ENCODE results near the gene TAF10.

TAF10 gene

GRCh38 chr11:6576471-6577373, 35.3 kb downstream of the TAF10 start:
- no peak for DNase-seq

DNA sequence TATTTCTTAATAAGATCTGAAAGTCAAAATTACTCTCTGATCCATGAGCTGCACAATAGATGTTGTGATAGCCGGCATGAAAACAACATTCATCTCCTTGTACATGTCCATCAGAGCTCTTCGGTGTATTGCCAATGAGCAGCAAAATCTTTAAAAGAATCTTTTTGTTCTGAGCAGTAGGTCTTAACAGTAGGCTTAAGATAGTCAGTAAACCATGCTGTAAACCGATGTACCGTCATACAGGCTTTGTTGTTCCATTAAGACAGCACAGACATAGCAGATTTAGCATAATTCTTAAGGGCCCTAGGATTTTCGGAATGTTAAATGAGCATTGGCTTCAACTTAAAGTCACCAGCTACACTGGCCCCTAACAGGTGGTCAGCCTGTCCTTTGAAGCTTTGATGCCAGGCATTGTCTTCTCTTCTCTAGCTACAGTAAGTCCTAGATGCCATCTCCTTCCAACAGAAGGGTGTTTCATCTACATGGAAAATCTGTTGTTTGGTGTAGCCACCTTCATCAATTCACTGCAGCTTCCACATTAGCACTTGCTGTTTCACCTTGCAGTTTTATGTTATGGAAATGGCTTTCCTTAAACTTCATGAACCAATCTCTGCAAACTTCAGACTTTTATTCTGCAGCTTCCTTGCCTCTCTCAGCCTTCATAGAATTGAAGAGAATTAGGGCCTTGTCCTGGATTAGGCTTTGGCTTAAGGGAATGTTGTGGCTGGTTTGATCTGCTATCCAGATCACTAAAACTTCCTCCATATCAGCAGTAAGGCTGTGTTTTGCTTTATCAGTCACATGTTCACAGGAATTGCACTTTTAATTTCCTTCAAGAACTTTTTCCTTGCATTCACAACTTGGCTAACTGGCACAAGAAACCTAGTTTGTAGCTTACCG, 37.0 kb downstream of the TAF10 start:
- no peak for DNase-seq

- DNase-seq = no peak
These were observed 39.8 kb downstream of the TAF10 start for GRCh38 chr11:6572215-6572614.

DNA sequence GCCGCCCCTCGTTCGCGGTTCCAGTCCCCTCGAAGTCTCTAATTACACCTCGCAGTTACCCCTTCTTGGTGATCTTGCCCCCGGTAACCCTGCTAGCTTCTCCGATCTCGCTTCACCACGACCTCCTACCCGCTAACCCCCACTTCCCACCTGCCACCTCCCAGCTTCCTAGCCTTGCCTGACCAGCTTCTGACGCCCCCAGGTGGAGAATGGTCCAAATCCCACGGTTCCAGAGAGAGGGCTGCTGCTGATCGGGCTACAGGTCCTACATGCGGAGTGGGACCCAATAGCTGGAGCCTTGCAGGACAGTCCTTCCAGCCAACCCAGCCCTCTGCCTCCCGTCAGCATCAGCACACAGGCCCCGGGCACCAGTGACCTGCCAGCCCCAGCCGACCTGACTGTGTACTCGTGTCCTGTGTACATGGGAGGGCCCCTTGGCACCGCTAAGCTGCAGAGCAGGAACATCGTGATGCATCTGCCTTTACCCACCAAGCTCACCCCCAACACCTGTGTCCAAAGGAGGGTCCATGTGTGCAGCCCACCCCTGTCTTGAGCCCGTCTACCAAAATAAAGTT, 40.5 kb downstream of the TAF10 start:
- no peak for DNase-seq

GRCh38 chr11:6570691-6571427, 41.2 kb downstream of the TAF10 start:
- no peak for DNase-seq

- DNase-seq = no peak
These were observed 42.3 kb downstream of the TAF10 start for GRCh38 chr11:6569706-6570105.

- no peak for DNase-seq
These were observed 43.7 kb downstream of the TAF10 start for GRCh38 chr11:6568191-6568918.

DNA sequence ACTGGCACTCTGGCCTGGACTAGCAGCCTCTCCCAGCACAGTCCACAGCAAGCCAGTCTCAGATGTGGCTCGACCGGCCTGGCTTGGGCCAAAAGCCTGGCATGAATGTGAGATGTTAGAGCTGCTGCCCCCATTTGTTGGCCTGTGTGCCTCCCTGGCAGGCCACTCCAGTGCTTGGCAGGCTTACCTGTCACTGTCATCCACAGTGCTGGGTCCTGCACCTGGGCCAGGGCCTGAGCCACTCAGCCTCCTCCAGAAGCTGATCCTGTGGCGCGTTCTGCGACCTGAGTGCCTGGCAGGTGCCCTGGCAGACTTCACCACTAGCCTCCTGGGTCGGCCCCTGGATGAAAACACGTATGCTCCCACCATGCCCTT, 44.7 kb downstream of the TAF10 start:
- no peak for DNase-seq

DNA sequence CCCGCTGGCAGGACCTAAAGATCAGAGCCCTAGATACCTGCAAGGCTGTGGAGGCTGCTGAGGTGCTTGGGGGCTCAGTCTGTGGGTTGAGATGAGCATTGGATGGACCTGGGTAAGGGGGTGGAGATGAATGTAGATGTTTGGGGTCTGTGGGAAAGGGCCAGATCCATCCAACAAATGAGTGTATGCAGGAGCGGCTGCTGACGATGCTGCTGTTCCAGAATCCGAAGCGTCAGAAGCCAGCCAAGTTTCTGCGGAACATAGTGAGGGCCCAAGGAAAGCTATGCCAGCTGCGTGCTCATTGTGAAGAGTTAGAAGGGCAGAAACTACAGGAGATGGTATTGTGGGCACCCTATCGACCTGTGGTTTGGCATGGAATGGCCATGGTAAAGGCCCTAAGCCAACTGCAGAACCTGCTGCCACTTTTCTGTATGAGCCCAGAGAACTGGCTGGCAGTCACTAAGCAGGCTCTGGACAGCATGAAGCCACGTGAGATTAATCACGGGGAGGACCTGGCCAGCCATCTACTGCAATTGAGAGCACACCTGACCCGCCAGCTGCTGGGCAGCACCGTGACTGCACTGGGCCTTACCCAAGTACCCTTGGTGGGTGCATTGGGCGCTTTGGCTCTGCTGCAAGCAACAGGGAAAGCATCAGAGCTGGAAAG, 45.2 kb downstream of the TAF10 start:
- DNase-seq = no peak

- no peak for DNase-seq
These were observed 45.9 kb downstream of the TAF10 start for GRCh38 chr11:6565988-6566703.

DNA sequence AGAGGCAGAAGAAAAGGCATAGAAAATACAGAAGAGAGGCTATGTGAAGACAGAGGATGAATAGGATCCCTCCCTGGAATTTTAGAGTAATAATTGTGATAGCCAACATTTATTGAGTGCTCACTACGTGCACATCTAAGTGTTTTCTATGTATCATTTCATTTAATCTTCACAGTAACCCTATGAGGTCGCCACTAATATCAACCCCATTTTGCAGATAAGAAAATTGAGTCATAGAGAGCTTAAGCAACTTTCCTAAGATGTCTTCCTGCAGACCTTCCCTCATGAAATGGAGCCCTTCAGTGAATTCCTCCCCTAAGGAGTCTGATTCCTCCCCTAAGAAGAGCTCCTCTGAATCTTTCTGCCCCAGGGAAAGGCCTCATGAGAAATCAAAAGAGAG, 46.7 kb downstream of the TAF10 start:
- DNase-seq = no peak

GRCh38 chr11:6563667-6564066, 48.3 kb downstream of the TAF10 start:
- no peak for DNase-seq

- no peak for DNase-seq
These were observed 48.8 kb downstream of the TAF10 start for GRCh38 chr11:6563121-6563619.

GRCh38 chr11:6561288-6561687, 50.7 kb downstream of the TAF10 start:
- no peak for DNase-seq

All from activated CD4-positive, CD25-positive, alpha-beta regulatory T cell (primary cell).